RWPE1 (cell line): ENCODE measurements around the gene HOXD8.

Source experiments
- CTCF ChIA-PET: fragments of 350-600 bp; sonication (Branson Sonifier 250); formaldehyde crosslinking; extraction: SDS; loops from one replicate; lab custom pipeline; 2021; lab: Yijun Ruan, JAX
- POLR2A ChIA-PET: fragments of 400-600 bp; formaldehyde crosslinking; extraction: SDS; loops from one replicate; lab custom pipeline; 2020; ENCODE audit warnings: antibody characterized with exemption; ENCODE audit not compliant: low non-redundant PET; lab: Yijun Ruan, JAX
- DNase-seq: peaks from one replicate; pipeline ENCODE4 v3.0.0; 2012; ENCODE audit warnings: low spot score
- H3K27ac ChIP-seq: fragments of 450-650 bp; 2 replicates; pipeline ENCODE4 v1.5.1; 2017
- CTCF ChIP-seq: fragments of 450-650 bp; conservative IDR thresholded peaks from 2 replicates; pipeline ENCODE4 v1.5.1; 2017; ENCODE audit warnings: low read depth, mild to moderate bottlenecking

Gene HOXD8

GRCh38 chr2:176101842-176102241, 27.7 kb upstream of the HOXD8 start:
- POLR2A ChIA-PET = no interaction called here
- DNase-seq = no peak
- no peak for TF ChIP-seq CTCF
- no peak overlapping the region for H3K27ac ChIP-seq
- CTCF ChIA-PET = interaction anchor here (1.0 to 1.4 kb wide), 2 partner anchors 8 to 14 kb away, joined by 3 to 6 read pairs; no protein-coding TSS in a partner anchor

GRCh38 chr2:176102309-176102866, 27.1 kb upstream of the HOXD8 start:
- ChIA-PET CTCF (interaction anchor here (0.6 to 1.4 kb wide), 4 partner anchors 9 to 1061 kb away, joined by 3 to 6 read pairs (median 4); no protein-coding TSS in a partner anchor), POLR2A (no interaction called here)
- DNase-seq = no peak

GRCh38 chr2:176103194-176103593, 26.3 kb upstream of the HOXD8 start:
- no peak for DNase-seq
- POLR2A ChIA-PET = interaction anchor here (0.8 kb wide), 1 partner anchor 1121 kb away, joined by 12 read pairs; no protein-coding TSS in a partner anchor
- no peak for TF ChIP-seq CTCF
- CTCF ChIA-PET = no interaction called here
- peak overlapping the region; percentile 98 for H3K27ac ChIP-seq

More at GRCh38 chr2:176102309-176102866, 27.1 kb upstream of the HOXD8 start:
- no peak for TF ChIP-seq CTCF
- H3K27ac ChIP-seq = no peak overlapping the region

GRCh38 chr2:176103742-176104315, 25.7 kb upstream of the HOXD8 start:
- ChIA-PET CTCF (interaction anchor here (0.7 to 1.3 kb wide), 3 partner anchors 10 to 530 kb away, joined by 3 to 4 read pairs (median 3); no protein-coding TSS in a partner anchor), POLR2A (interaction anchor here (0.8 kb wide), 1 partner anchor 1120 kb away, joined by 12 read pairs; no protein-coding TSS in a partner anchor)
- TF ChIP-seq CTCF = no peak
- peak overlapping the region; percentile 98 for H3K27ac ChIP-seq
- no peak for DNase-seq

- TF ChIP-seq CTCF = no peak
- POLR2A ChIA-PET = interaction anchor here (0.8 kb wide), 1 partner anchor 1120 kb away, joined by 12 read pairs; no protein-coding TSS in a partner anchor
- peak overlapping the region; percentile 98 for H3K27ac ChIP-seq
- DNase-seq = no peak
- CTCF ChIA-PET = interaction anchor here (0.7 to 1.3 kb wide), 5 partner anchors 11 to 710 kb away, joined by 3 to 5 read pairs (median 3); no protein-coding TSS in a partner anchor
Observed at GRCh38 chr2:176104316-176105077, 25.0 kb upstream of the HOXD8 start.
